Head of caudate nucleus (tissue), 42 donors: ENCODE measurements around the gene FRMD6.
A peak's percentile ranks its signal among the peaks of the same experiment; 100 is the strongest.
"Not testable (repeated sequence)": the region's sequence is repeated elsewhere in the genome, so short reads cannot be mapped to it uniquely, and the experiment has no call there.

Source experiments
- DNase-seq, 42 donors: peaks; one replicate each; pipeline versions ENCODE4 v3.0.0 to v3.0.0-alpha.2; 2020 to 2021; ENCODE audit warnings: mixed read lengths in 7 of 42
- intact Hi-C: fragments of 100-400 bp; cut with DNase I; formaldehyde crosslinking; loops from one replicate; pipeline ENCODE4 v1.15.0; 2022

The FRMD6 gene

GRCh38 chr14:51707327-51707726 is 55.6 kb downstream of the FRMD6 start:
- intact Hi-C loops = no loop called here

DNA sequence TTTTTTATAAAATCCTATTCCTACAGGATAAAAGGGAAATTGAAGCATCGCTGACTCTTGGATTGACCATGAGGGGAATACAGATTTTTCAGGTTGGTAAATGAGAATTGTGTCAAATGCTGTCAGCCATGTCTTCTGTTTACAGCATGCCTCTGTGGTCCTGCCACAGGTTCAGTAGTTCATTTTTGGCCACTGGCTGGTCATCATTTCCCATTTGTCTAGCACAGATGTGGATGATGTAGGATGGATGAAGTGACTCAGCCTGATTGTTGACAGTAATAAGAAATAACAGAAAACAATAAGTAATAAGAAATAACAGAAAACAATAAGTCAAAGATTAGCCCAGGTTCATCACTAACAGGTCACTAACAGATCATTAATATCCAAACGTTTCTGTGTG is 59.8 kb downstream of the FRMD6 start:
- no peak for DNase-seq
- intact Hi-C loops = no loop called here

More at GRCh38 chr14:51707327-51707726, 55.6 kb downstream of the FRMD6 start:
- no peak for DNase-seq

GRCh38 chr14:51715250-51715649 is 63.5 kb downstream of the FRMD6 start:
- no peak for DNase-seq
- intact Hi-C loops = no loop called here

DNA sequence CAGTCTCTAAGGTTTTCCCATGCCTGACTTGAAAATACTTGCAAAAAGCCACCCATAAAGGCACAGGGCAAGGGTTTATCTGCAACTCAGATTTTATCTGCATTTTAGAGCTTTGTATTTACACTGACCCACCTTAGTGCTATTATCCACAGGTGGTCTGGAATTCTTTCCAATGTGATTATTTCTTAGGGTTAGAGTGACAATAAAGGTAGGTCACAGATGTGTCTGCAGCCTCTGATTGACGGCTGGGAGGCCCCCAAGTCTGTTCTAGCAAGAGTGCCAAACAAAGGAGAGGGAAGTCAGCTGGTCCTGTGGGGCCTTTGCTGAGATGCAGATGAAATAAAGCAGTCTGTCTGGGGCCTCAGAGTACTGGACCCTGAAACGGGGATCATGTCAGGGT is 64.0 kb downstream of the FRMD6 start:
- intact Hi-C loops = no loop called here
- DNase-seq = no peak

DNA sequence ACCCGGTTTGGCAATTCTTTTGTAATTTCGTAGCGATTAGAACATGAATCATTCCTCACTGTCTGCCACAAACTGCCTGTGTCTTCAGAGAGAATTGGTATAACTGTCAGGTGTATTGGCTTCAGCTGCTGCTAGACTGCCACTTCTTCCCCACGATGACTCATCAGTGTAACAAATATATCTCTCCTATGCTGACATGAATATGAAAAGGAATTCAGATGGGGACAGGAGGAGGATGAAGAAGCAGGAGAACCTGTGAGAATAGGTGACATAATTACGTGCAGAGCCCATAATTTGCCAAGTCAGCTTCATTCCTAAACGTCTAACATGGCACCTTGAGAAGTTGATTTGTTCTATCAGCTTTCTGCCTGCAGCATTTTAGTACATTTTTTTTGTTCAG is 64.9 kb downstream of the FRMD6 start:
- intact Hi-C loops = no loop called here
- DNase-seq = peak in 22 of 42 donors; percentile 4 to 79 (median 39)

DNA sequence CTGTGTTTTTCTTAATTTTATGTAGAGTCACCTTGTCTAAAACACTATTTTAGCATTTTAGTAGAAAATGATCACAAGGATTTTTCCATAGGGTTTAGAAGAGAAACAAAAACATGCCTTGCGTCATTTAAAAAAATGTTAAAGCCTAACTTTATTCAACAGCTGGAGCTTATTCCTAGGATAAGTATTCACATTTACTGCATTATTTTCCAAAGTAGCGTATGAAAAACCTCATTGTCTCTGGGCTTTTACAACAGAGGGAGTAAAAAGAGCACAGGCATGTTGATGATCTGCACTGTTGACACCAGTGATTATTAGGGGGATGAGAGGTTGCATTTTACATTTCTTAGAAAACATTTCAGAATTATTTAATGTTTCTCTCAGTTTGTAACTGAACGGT is 66.1 kb downstream of the FRMD6 start:
- intact Hi-C loops = no loop called here
- DNase-seq = no peak

- no peak for DNase-seq
- intact Hi-C loops = no loop called here
Observed at GRCh38 chr14:51719955-51720354, 68.2 kb downstream of the FRMD6 start.

DNA sequence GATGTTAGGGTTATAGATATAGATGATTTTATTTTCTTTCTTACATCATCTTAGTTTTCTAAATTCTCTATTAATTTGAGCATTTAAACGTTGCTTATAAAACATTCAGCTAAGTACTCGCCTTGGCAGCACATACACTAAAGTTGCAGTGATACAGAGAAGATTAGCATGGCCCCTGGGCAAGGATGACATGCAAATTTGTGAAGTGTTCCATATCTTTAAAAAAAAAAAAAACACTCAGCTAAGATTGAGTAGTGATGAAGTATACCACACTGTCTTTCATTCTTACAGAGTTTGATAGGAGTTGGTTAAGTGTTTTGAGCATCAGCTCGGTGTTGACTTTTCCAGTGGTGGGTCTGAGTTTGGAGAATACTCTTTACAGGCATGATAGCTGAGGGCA is 72.3 kb downstream of the FRMD6 start:
- no peak for DNase-seq
- intact Hi-C loops = no loop called here

DNA sequence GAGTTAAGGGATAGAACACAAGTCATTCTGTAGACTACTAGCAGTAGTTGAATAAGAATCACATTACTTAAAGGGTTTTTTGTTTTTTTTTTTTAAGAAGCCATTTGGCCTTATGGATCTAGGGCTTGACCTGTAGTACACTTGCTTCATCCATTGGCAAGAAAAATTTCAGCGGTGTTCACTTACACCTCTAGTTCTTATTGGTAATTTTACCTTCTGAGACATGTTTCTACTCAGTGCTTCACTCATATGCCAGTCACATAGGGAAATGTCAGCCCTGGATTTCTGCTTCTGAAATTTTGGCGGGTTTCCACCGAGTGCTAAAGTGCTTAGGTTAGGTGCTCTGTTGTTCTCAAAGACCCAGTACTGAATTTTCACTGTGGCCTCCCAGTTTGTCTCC is 72.9 kb downstream of the FRMD6 start:
- intact Hi-C loops = no loop called here
- DNase-seq = no peak

- intact Hi-C loops = no loop called here
- DNase-seq = no peak
Observed at GRCh38 chr14:51725061-51725460, 73.4 kb downstream of the FRMD6 start.

DNA sequence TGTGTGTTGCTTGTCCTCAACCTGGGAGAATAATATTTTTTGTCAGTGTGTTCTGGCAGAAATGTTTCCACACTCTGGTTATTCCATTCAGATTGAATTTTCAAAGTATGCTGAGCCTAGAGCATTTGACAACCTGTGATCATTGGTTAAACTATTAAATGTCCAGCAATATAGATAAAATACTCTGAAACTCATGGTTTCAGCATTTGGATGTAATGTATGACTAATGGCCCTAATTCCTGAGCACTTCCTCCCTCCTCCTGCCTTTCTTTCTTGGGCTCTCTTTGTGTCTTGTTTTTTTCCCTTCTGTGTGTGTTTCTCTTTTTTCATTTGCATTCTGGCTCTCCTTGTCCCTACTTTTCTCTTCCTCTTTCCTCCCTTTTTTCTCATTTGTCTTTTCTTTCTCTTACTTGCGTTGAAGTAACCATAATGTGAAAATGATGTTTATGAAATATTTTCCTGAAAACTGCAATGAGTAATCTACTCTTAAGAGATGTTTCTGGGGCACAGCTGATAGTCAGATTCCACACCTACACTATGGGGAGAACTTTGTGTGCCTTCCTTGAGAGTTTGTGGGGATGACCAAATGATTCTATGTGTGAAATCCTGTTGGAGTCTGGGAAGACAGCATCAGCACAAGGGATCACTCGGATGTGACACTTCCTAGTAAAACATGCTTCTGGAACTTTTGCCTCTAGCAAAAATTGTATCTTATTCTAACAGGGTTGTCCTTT is 74.6 kb downstream of the FRMD6 start:
- intact Hi-C loops = no loop called here
- DNase-seq = no peak

DNA sequence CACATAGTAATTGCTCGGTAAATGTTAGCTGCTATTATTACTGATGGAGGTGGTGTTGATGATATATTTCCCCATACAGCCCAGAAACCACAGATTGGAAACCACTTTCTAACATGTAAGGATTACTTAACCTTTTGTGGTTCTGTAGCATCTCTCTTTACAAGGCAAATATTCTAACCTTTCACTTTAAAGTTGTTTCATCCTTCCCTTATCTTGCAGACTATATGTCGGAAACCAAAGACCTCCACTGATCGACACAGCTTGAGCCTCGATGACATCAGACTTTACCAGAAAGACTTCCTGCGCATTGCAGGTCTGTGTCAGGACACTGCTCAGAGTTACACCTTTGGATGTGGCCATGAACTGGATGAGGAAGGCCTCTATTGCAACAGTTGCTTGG is 75.8 kb downstream of the FRMD6 start:
- intact Hi-C loops = no loop called here
- no peak for DNase-seq

- DNase-seq = no peak
- intact Hi-C loops = no loop called here
Observed at GRCh38 chr14:51730098-51730497, 78.4 kb downstream of the FRMD6 start.

DNA sequence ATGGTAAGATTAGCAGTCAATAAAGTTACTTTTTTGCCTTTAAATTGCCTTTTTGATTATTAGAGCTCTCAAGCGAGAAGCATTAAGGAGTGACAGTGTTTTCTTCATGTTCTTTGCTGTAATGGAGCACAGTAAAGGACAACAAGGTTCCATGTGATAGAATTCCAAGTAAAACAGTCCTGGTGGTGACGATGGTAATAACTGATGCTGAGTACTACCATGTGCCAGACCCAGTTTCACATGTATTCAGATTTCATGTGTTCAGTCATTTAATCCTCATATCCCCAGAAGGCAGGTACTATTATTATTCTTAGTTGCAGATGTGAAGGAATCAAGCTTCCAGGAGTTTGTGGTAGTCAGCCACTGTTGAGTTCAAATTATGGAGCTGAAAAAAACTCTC is 79.0 kb downstream of the FRMD6 start:
- intact Hi-C loops = no loop called here
- no peak for DNase-seq

DNA sequence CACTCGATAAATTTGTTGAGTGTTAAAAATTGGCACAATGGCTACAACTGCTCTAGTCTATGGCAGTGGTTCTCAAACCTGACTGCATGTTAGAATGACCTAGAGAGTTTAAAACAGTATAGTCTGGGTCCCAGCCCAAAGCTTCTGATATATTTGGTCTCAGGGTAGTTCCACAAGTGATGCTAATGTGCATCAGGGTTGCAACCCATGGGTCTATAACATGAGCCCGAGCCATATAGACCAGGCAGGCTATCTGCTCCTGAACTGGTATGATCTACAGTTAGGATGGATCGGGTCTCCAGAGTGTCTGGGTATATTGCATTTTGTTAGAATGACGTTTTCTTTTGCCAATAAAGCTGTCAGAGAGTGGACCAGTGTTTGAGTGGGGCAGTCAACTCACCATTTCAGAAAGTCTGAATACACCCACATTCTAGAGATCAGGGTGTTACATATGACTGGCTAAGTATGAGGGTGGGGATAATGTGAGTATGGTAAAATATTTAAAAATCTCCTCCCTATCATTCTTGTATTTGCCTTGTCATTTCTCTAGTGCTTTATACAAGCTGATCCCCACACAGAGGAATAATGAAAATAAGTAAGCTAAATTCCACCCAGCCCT is 80.9 kb downstream of the FRMD6 start:
- intact Hi-C loops = no loop called here
- no peak for DNase-seq

DNA sequence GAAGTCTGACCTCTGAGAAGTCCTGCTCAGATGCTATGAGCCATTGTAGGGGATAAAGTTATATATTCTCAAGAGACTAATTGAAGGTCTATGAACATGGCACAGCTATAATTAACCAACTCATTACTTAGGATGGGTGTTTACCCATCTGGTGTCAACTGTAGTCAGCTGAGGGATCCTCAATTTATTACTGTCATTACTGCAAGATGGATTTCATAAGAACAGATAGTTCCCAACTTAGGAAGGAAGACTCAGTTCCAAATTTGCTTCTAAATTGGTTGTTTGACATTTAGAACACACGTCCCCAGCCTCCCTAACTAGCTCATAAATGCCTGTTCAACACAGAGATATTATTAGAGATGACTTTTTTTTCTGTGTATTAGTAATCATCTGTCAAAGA is 81.4 kb downstream of the FRMD6 start:
- no peak for DNase-seq
- intact Hi-C loops = no loop called here

GRCh38 chr14:51735851-51736250 is 84.1 kb downstream of the FRMD6 start:
- DNase-seq = no peak
- intact Hi-C loops = no loop called here

DNA sequence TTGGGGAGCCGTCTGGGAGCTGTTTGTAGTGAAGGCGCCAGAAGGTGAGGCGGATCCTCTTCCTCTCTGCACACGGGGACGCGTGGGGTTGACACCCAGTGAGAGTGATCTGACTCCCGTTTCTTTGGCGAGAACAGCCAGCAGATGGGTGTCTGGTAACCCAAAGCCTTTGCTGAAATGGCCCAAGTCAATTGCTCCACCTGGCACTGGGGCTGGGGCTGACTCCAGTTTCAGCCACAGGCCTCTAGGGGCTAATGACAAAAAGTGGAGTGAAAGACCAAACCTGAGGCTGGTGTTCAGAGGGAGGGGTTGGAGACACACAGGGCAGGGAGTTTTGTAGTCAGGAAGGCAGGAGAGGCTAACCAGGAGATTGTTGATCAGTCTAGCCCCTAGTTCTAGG is 87.0 kb downstream of the FRMD6 start:
- no peak for DNase-seq
- intact Hi-C loops = no loop called here

DNA sequence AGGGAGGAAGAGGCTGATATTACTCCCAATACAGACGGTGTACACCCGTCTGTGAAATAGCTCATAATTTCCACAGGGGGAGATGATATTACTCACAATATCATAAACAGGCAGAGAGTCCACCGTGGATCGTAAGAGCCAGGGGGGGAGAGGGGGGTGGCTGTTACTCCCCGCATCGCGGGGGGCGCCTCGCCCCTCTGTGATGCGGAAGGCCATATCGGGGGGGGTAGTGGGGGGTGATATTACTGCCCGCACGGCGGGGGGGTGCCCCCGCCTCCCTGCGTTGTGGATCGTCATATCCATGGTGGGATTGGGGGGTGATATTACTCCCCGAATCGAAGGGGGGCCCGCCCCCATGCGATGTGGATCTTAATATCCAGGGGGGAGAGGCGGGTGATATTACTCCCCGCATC is 91.9 kb downstream of the FRMD6 start:
- intact Hi-C loops = no loop called here
- no peak for DNase-seq

DNA sequence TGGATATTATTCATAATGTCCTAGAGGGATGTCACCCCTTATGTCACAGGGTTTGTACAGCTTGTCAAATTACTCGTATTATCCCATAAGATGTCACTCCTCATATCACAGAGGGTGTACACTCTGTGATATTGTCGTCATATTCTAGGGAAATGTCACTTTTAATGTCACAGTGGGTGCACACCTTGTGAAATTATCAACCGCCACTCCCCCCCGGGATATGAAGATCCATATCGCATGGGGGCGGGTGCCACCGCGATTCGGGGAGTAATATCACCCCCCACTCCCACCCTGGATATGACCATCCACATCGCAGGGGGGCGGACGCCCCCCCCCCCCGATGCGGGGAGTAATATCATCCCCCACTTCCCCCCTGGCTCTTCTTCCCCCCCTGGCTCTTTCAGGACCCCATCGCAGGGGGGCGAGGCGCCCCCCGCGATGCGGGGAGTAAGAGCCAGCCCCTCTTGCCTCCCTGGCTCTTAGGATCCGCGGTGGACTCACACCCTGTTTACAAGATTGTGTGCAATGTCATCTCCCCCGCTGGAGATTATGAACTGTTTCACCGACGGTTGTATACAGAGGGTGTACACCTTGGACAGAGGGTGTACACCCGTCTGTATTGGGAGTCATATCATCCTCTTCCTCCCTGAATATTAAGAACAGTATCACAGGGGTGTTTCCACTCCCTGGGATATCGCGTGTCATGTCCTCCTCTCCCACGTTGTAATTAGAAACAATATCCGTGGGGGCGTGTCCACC is 92.8 kb downstream of the FRMD6 start:
- no peak for DNase-seq
- intact Hi-C loops = no loop called here

GRCh38 chr14:51746823-51747222 is 95.1 kb downstream of the FRMD6 start:
- intact Hi-C loops = not testable (repeated sequence)

More at GRCh38 chr14:51746823-51747222, 95.1 kb downstream of the FRMD6 start:
- not testable (repeated sequence) for DNase-seq
